ENCODE results near the gene NCAPD3. TPM values are rescaled to one million over a fixed set of nuclear protein-coding genes. Genes with fewer than 3 reads are reported as not detected.

Gene NCAPD3
- total RNA-seq, 1 experiment from 2014 or later = 49.6 TPM

DNA sequence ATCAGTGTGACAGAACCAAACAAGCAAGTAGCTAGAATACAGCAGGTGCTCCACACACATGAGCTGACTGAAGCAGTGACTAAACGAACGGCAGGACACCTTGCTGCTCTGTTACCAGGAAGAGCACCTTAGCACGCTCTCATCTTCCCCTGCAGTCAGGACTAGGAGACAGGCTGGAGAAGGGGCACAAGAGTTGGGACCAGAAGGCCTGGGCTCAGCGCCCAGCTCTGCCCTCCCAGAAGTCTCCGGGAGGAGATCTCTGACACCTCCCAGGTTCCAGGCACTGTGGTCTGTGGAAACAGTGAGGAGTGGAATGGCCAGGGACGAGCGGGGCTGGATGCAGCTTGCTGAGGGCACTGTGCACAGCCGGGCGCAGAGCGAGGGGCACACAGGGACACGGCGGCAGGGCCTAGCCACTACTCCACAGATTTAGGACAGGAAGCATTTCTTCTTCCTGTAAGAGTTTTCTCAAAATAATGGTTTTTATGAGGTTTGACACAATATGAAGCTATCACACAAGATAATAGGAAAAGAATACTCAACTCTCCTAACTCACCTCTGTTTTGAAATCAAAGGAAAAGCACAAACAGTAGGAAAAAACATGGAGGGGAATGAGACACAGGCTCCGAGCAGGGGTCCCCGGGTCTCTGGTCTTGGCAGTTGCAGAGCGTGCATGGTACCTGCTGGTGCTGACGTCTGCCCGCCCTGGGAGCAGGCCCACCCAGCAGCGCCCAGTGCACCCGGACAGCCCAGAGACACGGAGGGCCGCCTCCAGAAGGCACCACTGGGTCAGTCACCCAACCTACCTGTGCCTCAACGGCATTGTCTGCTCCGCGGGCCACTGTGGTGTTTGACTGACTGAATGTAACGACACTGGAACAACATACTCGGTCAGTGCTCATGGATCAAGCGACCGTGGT, 67.6 kb downstream of the NCAPD3 start:
- Histone ChIP-seq H2AFZ (no peak overlapping the region), H3K27ac (no peak overlapping the region), H4K20me1 (ENCODE audit: insufficient read depth) (no peaks in the 10 kb centered on the region), H3K79me2 (ENCODE audit: low read depth) (no peaks in the 10 kb centered on the region), H3K27me3 (ENCODE audit: insufficient read depth, low read depth) (no peaks in the 10 kb centered on the region), H3F3A (ENCODE audit: insufficient read depth, low read depth) (no peaks in the 10 kb centered on the region), H3K9me2 (ENCODE audit: insufficient read depth) (no peaks in the 10 kb centered on the region), H3K9me3 (ENCODE audit: insufficient read depth, low read depth) (no peaks in the 10 kb centered on the region), H3K36me3 (ENCODE audit: low read depth) (peaks cover 4% of the 10 kb centered on the region), H3K4me1 (replicated peaks; ENCODE audit: insufficient read depth) (no peaks in the 10 kb centered on the region), H3K4me2 (no peak overlapping the region), H3K4me3 (no peak overlapping the region)
- BruUV-seq (replicated peaks) = no TSS peak
- intact Hi-C loops (cut with micrococcal nuclease; ENCODE audit: unreplicated experiment) = no loop called here
- ChIA-PET POLR2A (ENCODE audit: unreplicated experiment) (no interaction called here), CTCF (no interaction called here)
- no peak for DNase-seq
- TF ChIP-seq EZH2 (IDR thresholded peaks at IDR 0.05; ENCODE audit: low read depth) = no peak
- TF ChIP-seq, protein P1, sequence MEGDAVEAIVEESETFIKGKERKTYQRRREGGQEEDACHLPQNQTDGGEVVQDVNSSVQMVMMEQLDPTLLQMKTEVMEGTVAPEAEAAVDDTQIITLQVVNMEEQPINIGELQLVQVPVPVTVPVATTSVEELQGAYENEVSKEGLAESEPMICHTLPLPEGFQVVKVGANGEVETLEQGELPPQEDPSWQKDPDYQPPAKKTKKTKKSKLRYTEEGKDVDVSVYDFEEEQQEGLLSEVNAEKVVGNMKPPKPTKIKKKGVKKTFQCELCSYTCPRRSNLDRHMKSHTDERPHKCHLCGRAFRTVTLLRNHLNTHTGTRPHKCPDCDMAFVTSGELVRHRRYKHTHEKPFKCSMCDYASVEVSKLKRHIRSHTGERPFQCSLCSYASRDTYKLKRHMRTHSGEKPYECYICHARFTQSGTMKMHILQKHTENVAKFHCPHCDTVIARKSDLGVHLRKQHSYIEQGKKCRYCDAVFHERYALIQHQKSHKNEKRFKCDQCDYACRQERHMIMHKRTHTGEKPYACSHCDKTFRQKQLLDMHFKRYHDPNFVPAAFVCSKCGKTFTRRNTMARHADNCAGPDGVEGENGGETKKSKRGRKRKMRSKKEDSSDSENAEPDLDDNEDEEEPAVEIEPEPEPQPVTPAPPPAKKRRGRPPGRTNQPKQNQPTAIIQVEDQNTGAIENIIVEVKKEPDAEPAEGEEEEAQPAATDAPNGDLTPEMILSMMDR (conservative IDR thresholded peaks at IDR 0.05) = no peak

- no TSS peak for BruUV-seq (replicated peaks)
- Histone ChIP-seq H3K9me3 (ENCODE audit: insufficient read depth, low read depth) (no peaks in the 10 kb centered on the region), H3K4me3 (no peak overlapping the region), H2AFZ (no peak overlapping the region), H3K79me2 (ENCODE audit: low read depth) (no peaks in the 10 kb centered on the region), H3K4me1 (replicated peaks; ENCODE audit: insufficient read depth) (no peaks in the 10 kb centered on the region), H3K27me3 (ENCODE audit: insufficient read depth, low read depth) (no peaks in the 10 kb centered on the region), H3F3A (ENCODE audit: insufficient read depth, low read depth) (no peaks in the 10 kb centered on the region), H3K4me2 (no peak overlapping the region), H3K27ac (no peak overlapping the region), H4K20me1 (ENCODE audit: insufficient read depth) (no peaks in the 10 kb centered on the region), H3K9me2 (ENCODE audit: insufficient read depth) (no peaks in the 10 kb centered on the region), H3K36me3 (ENCODE audit: low read depth) (peaks cover 4% of the 10 kb centered on the region)
- DNase-seq = no peak
- CTCF ChIA-PET = no interaction called here
- no peak for TF ChIP-seq EZH2 (IDR thresholded peaks at IDR 0.05; ENCODE audit: low read depth)
- TF ChIP-seq, protein P1 (conservative IDR thresholded peaks at IDR 0.05) = no peak
- intact Hi-C loops (cut with micrococcal nuclease; ENCODE audit: unreplicated experiment) = no loop called here
- POLR2A ChIA-PET (ENCODE audit: unreplicated experiment) = no interaction called here
Measured at GRCh38 chr11:134155456-134155855, 68.3 kb downstream of the NCAPD3 start.

- Histone ChIP-seq H3F3A (ENCODE audit: insufficient read depth, low read depth) (no peaks in the 10 kb centered on the region), H3K4me2 (no peak overlapping the region), H3K4me3 (no peak overlapping the region), H3K27ac (no peak overlapping the region), H3K79me2 (ENCODE audit: low read depth) (no peaks in the 10 kb centered on the region), H4K20me1 (ENCODE audit: insufficient read depth) (no peaks in the 10 kb centered on the region), H3K4me1 (replicated peaks; ENCODE audit: insufficient read depth) (no peaks in the 10 kb centered on the region), H2AFZ (no peak overlapping the region), H3K27me3 (ENCODE audit: insufficient read depth, low read depth) (no peaks in the 10 kb centered on the region), H3K9me3 (ENCODE audit: insufficient read depth, low read depth) (no peaks in the 10 kb centered on the region), H3K9me2 (ENCODE audit: insufficient read depth) (no peaks in the 10 kb centered on the region), H3K36me3 (ENCODE audit: low read depth) (peaks cover 4% of the 10 kb centered on the region)
- DNase-seq = no peak
- TF ChIP-seq EZH2 (IDR thresholded peaks at IDR 0.05; ENCODE audit: low read depth) = no peak
- TF ChIP-seq, protein P1 (conservative IDR thresholded peaks at IDR 0.05) = no peak
- intact Hi-C loops (cut with micrococcal nuclease; ENCODE audit: unreplicated experiment) = no loop called here
- ChIA-PET CTCF (interaction anchor here (0.6 kb wide), 1 partner anchor 99 kb away, joined by 4 read pairs; the partner anchor contains the start of genes ACAD8 and THYN1), POLR2A (ENCODE audit: unreplicated experiment) (no interaction called here)
- BruUV-seq (replicated peaks) = no TSS peak
Measured at GRCh38 chr11:134154441-134154840, 69.3 kb downstream of the NCAPD3 start.
